Endometrial microvascular endothelial cells (primary cell): ENCODE measurements around the gene ITGB4. TPM values are rescaled to one million over a fixed set of nuclear protein-coding genes. Genes with fewer than 3 reads are reported as not detected.

Experiments used
- in situ Hi-C: cut with HindIII; loops from 2 replicates; pipeline ENCODE4 v1.10.0; 2017; ENCODE audit warnings: low sequenced_read_pairs, low pct_unique_long_range_greater_than_20kb; ENCODE audit errors: inconsistent ontology term
- total RNA-seq: library from RNA; depleted of rRNA; stranded (reverse); fragments of >200 nt; gene quantifications from one replicate; pipeline ENCODE4 v1.2.3, GENCODE V29; 2015; ENCODE audit errors: inconsistent ontology term

The ITGB4 gene
- total RNA-seq, 1 donor from 2014 or later: 2.4 TPM

- in situ Hi-C loops: no loop called here
These were observed 22.5 kb downstream of the ITGB4 start for GRCh38 chr17:75743625-75744206.

GRCh38 chr17:75748706-75749105 is 27.4 kb downstream of the ITGB4 start:
- in situ Hi-C loops: loop anchor here (5.0 kb wide), 1 partner anchor 66 kb away; no protein-coding TSS in a partner anchor

- in situ Hi-C loops: loop anchor here (5.0 kb wide), 1 partner anchor 67 kb away; no protein-coding TSS in a partner anchor
These were observed 28.5 kb downstream of the ITGB4 start for GRCh38 chr17:75749545-75750389.

- in situ Hi-C loops: no loop called here
These were observed 29.6 kb downstream of the ITGB4 start for GRCh38 chr17:75750661-75751423.

GRCh38 chr17:75751676-75752404 is 30.6 kb downstream of the ITGB4 start:
- in situ Hi-C loops: no loop called here

GRCh38 chr17:75752405-75752709 is 31.1 kb downstream of the ITGB4 start:
- in situ Hi-C loops: no loop called here

GRCh38 chr17:75752802-75753513 is 31.7 kb downstream of the ITGB4 start:
- in situ Hi-C loops: no loop called here

- in situ Hi-C loops: no loop called here
These were observed 32.5 kb downstream of the ITGB4 start for GRCh38 chr17:75753514-75754377.

- in situ Hi-C loops: no loop called here
These were observed 33.3 kb downstream of the ITGB4 start for GRCh38 chr17:75754378-75755204.

- in situ Hi-C loops: no loop called here
These were observed 34.1 kb downstream of the ITGB4 start for GRCh38 chr17:75755205-75755901.

- in situ Hi-C loops: no loop called here
These were observed 34.7 kb downstream of the ITGB4 start for GRCh38 chr17:75755990-75756389.

GRCh38 chr17:75756451-75757085 is 35.3 kb downstream of the ITGB4 start:
- in situ Hi-C loops: no loop called here

- in situ Hi-C loops: no loop called here
These were observed 35.9 kb downstream of the ITGB4 start for GRCh38 chr17:75757086-75757681.

- in situ Hi-C loops: no loop called here
These were observed 37.1 kb downstream of the ITGB4 start for GRCh38 chr17:75758131-75758905.

GRCh38 chr17:75759457-75759856 is 38.2 kb downstream of the ITGB4 start:
- in situ Hi-C loops: no loop called here
